T-cell (primary cell): ENCODE measurements around the gene ZCCHC24. TPM values are rescaled to one million over a fixed set of nuclear protein-coding genes. Genes with fewer than 3 reads are reported as not detected.

Experiments
- ATAC-seq, 4 experiments: fragments of 200-7000 bp in 3 of 4; fragments of 150-1000 bp in 1 of 4; cut with Tn5 transposase; replicated peaks in 1 of 4; 1 replicate in 3 of 4; 2 replicates in 1 of 4; pipeline ENCODE4 v1.10.0; 2021; ENCODE audit warnings: moderate library complexity in 3 of 4, mild to moderate bottlenecking in 2 of 4, moderate number of reproducible peaks in 1 of 4
- CTCF ChIA-PET, 2 donors: fragments of 300-600 bp; sonication (Branson Sonifier 250); formaldehyde crosslinking; loops; one replicate each; lab custom pipeline; 2022; ENCODE audit warnings: antibody characterized with exemption in 2 of 2; lab: Charles Lee
- POLR2A ChIA-PET, 2 donors: fragments of 300-600 bp; sonication (Branson Sonifier 250); formaldehyde crosslinking; loops; one replicate each; lab custom pipeline; 2022; ENCODE audit warnings: antibody characterized with exemption in 2 of 2; lab: Charles Lee
- DNase-seq, 35 experiments: peaks; one replicate each; pipeline versions ENCODE4 v3.0.0 to v3.0.0-alpha.2; 2013 to 2023
- H3K27ac ChIP-seq: one replicate; pipeline ENCODE4 v1.5.1; 2013; ENCODE audit warnings: low read length
- H3K27me3 ChIP-seq, 2 experiments: replicated peaks in 1 of 2; 1 replicate in 1 of 2; 2 replicates in 1 of 2; pipeline versions ENCODE4 v1.6.1 to v1.7.0; 2013; ENCODE audit warnings: low read length in 1 of 2, mixed read lengths in 1 of 2; ENCODE audit not compliant: control insufficient read depth in 2 of 2, insufficient read depth in 2 of 2; ENCODE audit errors: extremely low read depth in 1 of 2
- H3K36me3 ChIP-seq, 2 donors: 1 replicate in 1 of 2; 2 replicates in 1 of 2; pipeline versions ENCODE4 v1.6.1 to v1.7.0; 2013; ENCODE audit warnings: low read length in 1 of 2; ENCODE audit not compliant: control insufficient read depth in 2 of 2, insufficient read depth in 1 of 2; ENCODE audit errors: extremely low read depth in 1 of 2
- H3K4me1 ChIP-seq, 2 experiments: 1 replicate in 1 of 2; 2 replicates in 1 of 2; pipeline versions ENCODE4 v1.6.1 to v1.7.0; 2013; ENCODE audit warnings: low read length in 2 of 2, mixed read lengths in 1 of 2; ENCODE audit not compliant: insufficient read depth in 2 of 2, control insufficient read depth in 1 of 2; ENCODE audit errors: extremely low read depth in 1 of 2
- H3K4me3 ChIP-seq, 2 donors: 1 replicate in 1 of 2; 2 replicates in 1 of 2; pipeline versions ENCODE4 v1.5.1 to v1.7.0; 2013; ENCODE audit warnings: mild to moderate bottlenecking in 2 of 2, low read length in 1 of 2, moderate library complexity in 1 of 2; ENCODE audit not compliant: control insufficient read depth in 1 of 2; ENCODE audit errors: extremely low read depth in 1 of 2
- H3K9me3 ChIP-seq: 2 replicates; pipeline ENCODE4 v1.7.0; 2013
- H3K27ac Mint-ChIP-seq, 2 donors: one replicate each; pipeline ENCODE4 v1.8.0; 2020 to 2021; ENCODE audit warnings: mild to moderate bottlenecking in 2 of 2, mixed read lengths in 2 of 2
- H3K27me3 Mint-ChIP-seq, 2 donors: one replicate each; pipeline ENCODE4 v1.8.0; 2021 to 2022; ENCODE audit warnings: mixed read lengths in 2 of 2
- H3K36me3 Mint-ChIP-seq: one replicate; pipeline ENCODE4 v1.8.0; 2021; ENCODE audit warnings: mixed read lengths
- H3K4me1 Mint-ChIP-seq, 3 donors: one replicate each; pipeline ENCODE4 v1.8.0; 2020 to 2022; ENCODE audit warnings: mixed read lengths in 3 of 3, mild to moderate bottlenecking in 1 of 3
- H3K4me3 Mint-ChIP-seq, 3 donors: one replicate each; pipeline ENCODE4 v1.8.0; 2020 to 2022; ENCODE audit warnings: mild to moderate bottlenecking in 3 of 3, mixed read lengths in 3 of 3, moderate library complexity in 3 of 3
- H3K9me3 Mint-ChIP-seq, 3 donors: one replicate each; pipeline ENCODE4 v1.8.0; 2020 to 2022; ENCODE audit warnings: mixed read lengths in 3 of 3
- WGBS: methylation state at CpG from one replicate; pipeline ENCODE4 v1.1.5; 2013; ENCODE audit warnings: missing lambda C conversion rate; ENCODE audit not compliant: insufficient coverage; 5-methylcytosine and 5-hydroxymethylcytosine counted together
- total RNA-seq, 35 experiments: library from RNA in 6 of 35; stranded (reverse) in 6 of 35; fragments of 120-200 nt in 1 of 35; gene quantifications; one replicate each; pipeline versions ENCODE4 v1.2.1 to v1.2.4 and lab custom pipeline; 2013 to 2026

Gene ZCCHC24
- total RNA-seq, 5 donors from 2014 or later (not counting 1 experiment from before 2014, with no cell fraction given) = 0.60 to 2.4 (median 1.9) TPM

DNA sequence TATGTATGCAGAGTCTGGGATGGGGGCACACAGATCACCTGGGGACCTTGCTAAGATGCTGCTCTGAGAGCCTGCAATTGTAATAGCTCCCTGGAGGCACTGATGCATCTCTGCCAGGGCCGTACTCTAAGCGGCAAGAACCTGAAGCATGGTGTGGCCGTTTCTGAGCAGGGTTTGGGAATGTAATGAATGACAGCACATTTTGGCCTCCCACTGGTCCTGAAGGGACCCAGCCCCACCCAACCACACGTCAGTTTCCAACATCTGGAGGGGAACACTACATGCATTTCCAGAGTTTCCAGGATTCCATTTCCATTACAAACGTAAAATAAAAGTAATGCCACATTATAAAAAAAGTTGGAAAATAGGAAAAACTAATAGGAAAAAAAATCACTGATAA lies 14.0 kb downstream of the ZCCHC24 start:
- Mint-ChIP-seq H3K36me3 (peaks cover 8% of the 10 kb centered on the region), H3K27me3 (no peaks in the 10 kb centered on the region), H3K27ac (no peak overlapping the region), H3K4me1 (no peaks in the 10 kb centered on the region), H3K9me3 (peaks cover 0 to 7% (median 0%) of the 10 kb centered on the region in 3 donors), H3K4me3 (no peak overlapping the region)
- Histone ChIP-seq H3K36me3 (no peaks in the 10 kb centered on the region), H3K9me3 (no peaks in the 10 kb centered on the region), H3K4me3 (no peak overlapping the region), H3K27ac (no peak overlapping the region), H3K4me1 (no peaks in the 10 kb centered on the region), H3K27me3 (peaks cover 0 to 9% of the 10 kb centered on the region in 2 experiments)
- ATAC-seq (no peak), DNase-seq (no peak)
- WGBS = 73% methylated on average over 3 of the region's 5 CpGs
- ChIA-PET CTCF (no interaction called here), POLR2A (no interaction called here)

DNA sequence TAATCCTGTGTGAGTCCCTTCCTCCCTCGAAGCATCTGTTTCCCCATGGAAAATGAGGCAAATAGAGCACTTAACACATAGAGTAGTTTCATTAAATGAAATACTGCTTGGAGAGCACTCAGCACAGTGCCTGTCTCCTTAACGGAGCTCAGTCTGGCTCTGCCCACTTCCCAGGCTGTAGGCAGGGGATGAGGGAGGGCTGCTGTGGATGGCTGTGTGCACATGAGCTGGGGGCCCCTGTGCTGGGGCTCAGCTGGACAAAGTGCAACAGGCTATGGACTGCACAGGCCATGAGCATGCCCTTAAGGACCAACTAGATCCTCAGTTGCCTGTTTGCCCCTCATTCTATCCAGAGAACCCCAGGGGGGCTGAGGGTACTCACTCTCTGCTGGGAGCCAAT lies 14.5 kb downstream of the ZCCHC24 start:
- Histone ChIP-seq H3K27me3 (peaks cover 0 to 6% of the 10 kb centered on the region in 2 experiments), H3K27ac (no peak overlapping the region), H3K36me3 (no peaks in the 10 kb centered on the region), H3K4me1 (no peaks in the 10 kb centered on the region), H3K9me3 (no peaks in the 10 kb centered on the region), H3K4me3 (no peak overlapping the region)
- POLR2A ChIA-PET = no interaction called here
- 100% methylated on average over 1 of the region's 2 CpGs for WGBS
- H3K4me3 Mint-ChIP-seq = no peak overlapping the region
- peaks cover 8% of the 10 kb centered on the region for H3K36me3 Mint-ChIP-seq
- DNase-seq (no peak), ATAC-seq (peak in 1 of 4 experiments; percentile 6)
- no peaks in the 10 kb centered on the region for H3K27me3 Mint-ChIP-seq
- no peak overlapping the region for H3K27ac Mint-ChIP-seq
- H3K4me1 Mint-ChIP-seq = no peaks in the 10 kb centered on the region
- H3K9me3 Mint-ChIP-seq = peaks cover 0 to 7% (median 0%) of the 10 kb centered on the region in 3 donors
- CTCF ChIA-PET = no interaction called here

DNA sequence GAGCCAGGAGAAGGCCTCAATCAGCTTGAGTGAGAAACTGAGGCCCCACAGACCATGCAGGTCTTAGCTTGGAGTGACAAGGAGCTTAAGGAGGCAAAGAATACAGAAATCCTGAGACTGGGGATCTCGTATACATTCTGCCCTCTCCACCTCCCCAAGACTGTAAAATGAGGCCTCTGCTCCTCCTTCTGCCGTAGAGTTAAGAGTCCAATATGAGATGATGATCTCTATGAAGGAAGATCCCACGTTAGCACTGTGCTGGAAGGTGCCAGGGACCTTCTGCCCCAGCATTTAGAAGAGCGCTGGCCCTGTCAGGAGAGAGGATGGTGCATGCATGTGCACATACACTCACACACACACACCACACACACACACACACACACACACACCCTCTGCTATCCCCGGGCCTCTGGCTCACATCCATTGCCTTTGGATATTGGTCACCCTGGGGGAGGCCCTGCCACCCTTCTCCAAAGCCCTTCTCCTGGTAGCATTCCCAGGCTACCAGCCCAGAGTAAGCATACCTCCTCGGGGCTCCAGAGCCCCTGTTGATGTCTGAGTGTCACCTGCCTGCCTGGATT lies 15.0 kb downstream of the ZCCHC24 start:
- ChIA-PET CTCF (no interaction called here), POLR2A (no interaction called here)
- peaks cover 0 to 7% (median 0%) of the 10 kb centered on the region in 3 donors for H3K9me3 Mint-ChIP-seq
- Histone ChIP-seq H3K4me1 (no peaks in the 10 kb centered on the region), H3K4me3 (no peak overlapping the region), H3K9me3 (no peaks in the 10 kb centered on the region), H3K36me3 (no peaks in the 10 kb centered on the region), H3K27ac (no peak overlapping the region), H3K27me3 (peaks cover 0 to 5% of the 10 kb centered on the region in 2 experiments)
- WGBS = 46% methylated on average over 2 of the region's 6 CpGs
- peaks cover 8% of the 10 kb centered on the region for H3K36me3 Mint-ChIP-seq
- DNase-seq (no peak), ATAC-seq (no peak)
- H3K27ac Mint-ChIP-seq = no peak overlapping the region
- H3K27me3 Mint-ChIP-seq = no peaks in the 10 kb centered on the region
- no peaks in the 10 kb centered on the region for H3K4me1 Mint-ChIP-seq
- no peak overlapping the region for H3K4me3 Mint-ChIP-seq

DNA sequence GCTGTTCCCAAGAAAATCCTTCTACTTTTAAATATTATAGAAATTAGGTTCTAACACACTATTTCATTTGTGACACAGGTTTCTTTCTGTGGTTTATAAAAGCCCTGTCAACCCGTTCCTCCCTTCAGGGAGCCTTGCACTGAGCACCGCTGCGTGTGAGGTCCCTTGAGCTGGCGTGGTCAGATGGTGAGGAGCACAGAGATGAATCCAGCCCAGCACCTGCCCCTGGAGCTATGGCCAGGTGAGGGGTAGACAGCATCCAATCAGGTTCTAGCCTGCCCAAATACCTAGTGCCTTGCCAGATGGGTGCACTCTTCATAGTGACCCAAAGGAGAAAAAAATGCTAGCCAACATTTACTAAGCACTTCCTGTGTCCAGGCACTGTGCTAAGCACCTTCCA lies 15.7 kb downstream of the ZCCHC24 start:
- H3K36me3 Mint-ChIP-seq = peaks cover 8% of the 10 kb centered on the region
- no peak for ATAC-seq
- CTCF ChIA-PET = no interaction called here

DNA sequence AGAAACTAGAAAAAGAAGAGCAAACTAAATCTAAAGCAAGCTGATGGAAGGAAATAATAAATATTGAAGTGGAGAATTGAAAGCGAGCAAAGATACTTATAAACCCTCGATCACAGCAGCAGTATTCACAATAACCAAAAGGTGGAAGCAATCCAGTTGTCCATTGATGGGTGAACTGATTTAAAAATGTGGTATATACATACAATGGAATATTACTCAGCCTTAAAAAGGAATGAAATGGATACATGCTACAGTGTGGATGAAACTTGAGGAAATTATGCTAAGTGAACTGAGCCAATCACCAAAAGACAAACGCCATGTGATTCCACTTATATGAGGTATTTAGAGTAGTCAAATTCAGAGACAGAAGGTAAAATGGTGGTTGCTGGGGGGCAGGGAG lies 17.5 kb downstream of the ZCCHC24 start:
- Mint-ChIP-seq H3K27me3 (no peaks in the 10 kb centered on the region), H3K27ac (no peak overlapping the region), H3K36me3 (peaks cover 11% of the 10 kb centered on the region), H3K4me1 (no peaks in the 10 kb centered on the region), H3K4me3 (no peak overlapping the region), H3K9me3 (peaks cover 0 to 7% (median 0%) of the 10 kb centered on the region in 3 donors)
- ChIA-PET CTCF (interaction anchor here in 1 of 2 donors (0.6 kb wide), 1 partner anchor 83 kb away, joined by 3 read pairs; no protein-coding TSS in a partner anchor), POLR2A (no interaction called here)
- H3K4me1 ChIP-seq = no peaks in the 10 kb centered on the region
- H3K36me3 ChIP-seq = no peaks in the 10 kb centered on the region
- ATAC-seq (no peak), DNase-seq (no peak)
- H3K4me3 ChIP-seq = no peak overlapping the region
- peaks cover 0 to 5% of the 10 kb centered on the region in 2 experiments for H3K27me3 ChIP-seq
- H3K27ac ChIP-seq = no peak overlapping the region
- no peaks in the 10 kb centered on the region for H3K9me3 ChIP-seq
- WGBS = 100% methylated on average over 1 of the region's 3 CpGs

More for the DNA sequence above, 15.7 kb downstream of the ZCCHC24 start:
- Mint-ChIP-seq H3K27me3 (no peaks in the 10 kb centered on the region), H3K4me1 (no peaks in the 10 kb centered on the region), H3K9me3 (peaks cover 0 to 7% (median 0%) of the 10 kb centered on the region in 3 donors), H3K27ac (no peak overlapping the region), H3K4me3 (no peak overlapping the region)
- no peaks in the 10 kb centered on the region for H3K4me1 ChIP-seq
- H3K9me3 ChIP-seq = no peaks in the 10 kb centered on the region
- no peak overlapping the region for H3K27ac ChIP-seq
- no peak for DNase-seq
- POLR2A ChIA-PET = no interaction called here
- H3K27me3 ChIP-seq = peaks cover 0 to 5% of the 10 kb centered on the region in 2 experiments
- 90% methylated on average over 4 of the region's 4 CpGs for WGBS
- no peaks in the 10 kb centered on the region for H3K36me3 ChIP-seq
- no peak overlapping the region for H3K4me3 ChIP-seq

DNA sequence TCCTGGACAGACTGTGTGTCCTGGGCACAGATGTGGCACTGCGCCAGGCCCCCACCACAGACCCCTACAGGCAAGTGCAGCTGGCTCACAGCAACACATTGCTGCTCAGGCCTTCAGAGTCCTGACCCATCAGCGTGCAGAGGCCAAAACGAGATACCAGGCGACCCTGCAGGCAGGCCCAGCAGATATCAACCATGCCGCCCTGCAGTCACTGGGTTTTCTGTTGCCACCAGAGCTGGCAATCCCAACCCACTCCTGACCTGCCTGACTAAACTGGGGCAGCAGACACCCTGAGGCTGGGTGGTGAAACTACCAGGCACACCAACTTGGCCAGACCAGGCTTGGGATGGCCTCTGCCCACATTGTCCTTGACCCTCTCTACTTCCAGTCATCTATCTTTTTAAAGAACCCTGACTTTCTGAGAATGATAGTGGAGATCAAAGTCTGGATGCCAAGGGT lies 20.3 kb downstream of the ZCCHC24 start:
- H3K36me3 ChIP-seq = no peaks in the 10 kb centered on the region
- CTCF ChIA-PET = interaction anchor here in 1 of 2 donors (0.6 kb wide), 1 partner anchor 1237 kb away, joined by 3 read pairs; no protein-coding TSS in a partner anchor
- ATAC-seq (no peak), DNase-seq (no peak)
- 60% methylated on average over 3 of the region's 5 CpGs for WGBS
- H3K27ac ChIP-seq = no peak overlapping the region
- no peaks in the 10 kb centered on the region for H3K4me1 ChIP-seq
- no peak overlapping the region for H3K27ac Mint-ChIP-seq
- no peaks in the 10 kb centered on the region for H3K9me3 ChIP-seq
- H3K9me3 Mint-ChIP-seq = peaks cover 0 to 7% (median 0%) of the 10 kb centered on the region in 3 donors
- H3K4me3 Mint-ChIP-seq = no peak overlapping the region
- no peaks in the 10 kb centered on the region for H3K27me3 Mint-ChIP-seq
- no peaks in the 10 kb centered on the region for H3K27me3 ChIP-seq
- H3K4me3 ChIP-seq = no peak overlapping the region
- H3K4me1 Mint-ChIP-seq = no peaks in the 10 kb centered on the region
- POLR2A ChIA-PET = no interaction called here
- H3K36me3 Mint-ChIP-seq = peaks cover 11% of the 10 kb centered on the region
